Liver (tissue), 9 donors: ENCODE measurements around the gene ARHGEF7. TPM values are rescaled to one million over a fixed set of nuclear protein-coding genes. Genes with fewer than 3 reads are reported as not detected.

ENCODE experiments used
- DNase-seq: peaks from one replicate; pipeline ENCODE4 v3.0.0-alpha.2; 2017; ENCODE audit warnings: low spot score
- H3K27ac ChIP-seq, 2 donors: one replicate each; pipeline ENCODE4 v1.7.0; 2013; ENCODE audit warnings: inconsistent platforms in 2 of 2, low read length in 2 of 2, control low read depth in 1 of 2, low read depth in 1 of 2, mild to moderate bottlenecking in 1 of 2
- H3K27me3 ChIP-seq, 4 donors: one replicate each; pipeline versions ENCODE4 v1.6.1 to v1.7.0; 2013; ENCODE audit warnings: low read length in 3 of 4, inconsistent platforms in 1 of 4, mild to moderate bottlenecking in 1 of 4, moderate library complexity in 1 of 4; ENCODE audit not compliant: control insufficient read depth in 4 of 4, insufficient read depth in 4 of 4
- H3K36me3 ChIP-seq, 4 donors: one replicate each; pipeline versions ENCODE4 v1.6.1 to v1.7.0; 2013; ENCODE audit warnings: low read length in 3 of 4, mild to moderate bottlenecking in 3 of 4, low read depth in 1 of 4, moderate library complexity in 1 of 4; ENCODE audit not compliant: control insufficient read depth in 4 of 4, insufficient read depth in 3 of 4
- H3K4me1 ChIP-seq, 4 donors: one replicate each; pipeline versions ENCODE4 v1.6.1 to v1.7.0; 2013; ENCODE audit warnings: low read length in 3 of 4, mild to moderate bottlenecking in 3 of 4, moderate library complexity in 1 of 4; ENCODE audit not compliant: control insufficient read depth in 4 of 4, insufficient read depth in 4 of 4
- H3K4me3 ChIP-seq, 3 donors: one replicate each; pipeline versions ENCODE4 v1.6.1 to v1.7.0; 2013; ENCODE audit warnings: low read length in 3 of 3, control low read depth in 1 of 3, low read depth in 1 of 3, mild to moderate bottlenecking in 1 of 3
- H3K9ac ChIP-seq, 2 donors: one replicate each; pipeline ENCODE4 v1.7.0; 2013; ENCODE audit warnings: low read length in 2 of 2, mild to moderate bottlenecking in 2 of 2, moderate library complexity in 2 of 2, control low read depth in 1 of 2, low read depth in 1 of 2
- H3K9me3 ChIP-seq, 4 donors: one replicate each; pipeline versions ENCODE4 v1.6.1 to v1.7.0; 2013; ENCODE audit warnings: low read length in 3 of 4; ENCODE audit not compliant: control insufficient read depth in 4 of 4
- ATF3 ChIP-seq: IDR thresholded peaks from 2 replicates; pipeline ENCODE4 v1.6.1; 2016; ENCODE audit warnings: antibody characterized with exemption
- CTCF ChIP-seq: fragments of 150-350 bp; IDR thresholded peaks from 2 replicates; pipeline ENCODE4 v1.5.1; 2017; ENCODE audit warnings: improper control_type of control experiment, low read depth, low read length; ENCODE audit not compliant: missing input control
- EGR1 ChIP-seq, 2 donors: IDR thresholded peaks; 2 replicates each; pipeline ENCODE4 v1.6.1; 2016 to 2018; ENCODE audit warnings: antibody characterized with exemption in 2 of 2, low read depth in 2 of 2
- FOXA2 ChIP-seq: IDR thresholded peaks from 2 replicates; pipeline ENCODE4 v1.6.1; 2016; ENCODE audit warnings: antibody characterized with exemption
- GABPA ChIP-seq, 2 donors: IDR thresholded peaks in 1 of 2; conservative IDR thresholded peaks in 1 of 2; 2 replicates each; pipeline ENCODE4 v1.6.1; 2016; ENCODE audit warnings: antibody characterized with exemption in 2 of 2, mild to moderate bottlenecking in 1 of 2, moderate library complexity in 1 of 2
- HNF4G ChIP-seq: IDR thresholded peaks from 2 replicates; pipeline ENCODE4 v1.6.1; 2016; ENCODE audit warnings: antibody characterized with exemption
- JUND ChIP-seq, 2 donors: IDR thresholded peaks; 2 replicates each; pipeline ENCODE4 v1.6.1; 2016; ENCODE audit warnings: antibody characterized with exemption in 2 of 2
- RAD21 ChIP-seq, 2 donors: IDR thresholded peaks; 2 replicates each; pipeline ENCODE4 v1.6.1; 2016; ENCODE audit warnings: antibody characterized with exemption in 2 of 2, mild to moderate bottlenecking in 2 of 2
- REST ChIP-seq: IDR thresholded peaks from 2 replicates; pipeline ENCODE4 v1.6.1; 2016; ENCODE audit warnings: antibody characterized with exemption, mild to moderate bottlenecking
- RXRA ChIP-seq, 2 donors: IDR thresholded peaks; 2 replicates each; pipeline ENCODE4 v1.6.1; 2017 to 2018; ENCODE audit warnings: antibody characterized with exemption in 2 of 2, mild to moderate bottlenecking in 1 of 2
- SP1 ChIP-seq: IDR thresholded peaks from 2 replicates; pipeline ENCODE4 v1.6.1; 2018; ENCODE audit warnings: antibody characterized with exemption, mild to moderate bottlenecking
- TAF1 ChIP-seq: conservative IDR thresholded peaks from 2 replicates; pipeline ENCODE4 v1.6.1; 2016; ENCODE audit warnings: antibody characterized with exemption, mild to moderate bottlenecking
- YY1 ChIP-seq: IDR thresholded peaks from 2 replicates; pipeline ENCODE4 v1.6.1; 2016; ENCODE audit warnings: antibody characterized with exemption, mild to moderate bottlenecking
- ZBTB33 ChIP-seq: IDR thresholded peaks from 2 replicates; pipeline ENCODE4 v1.6.1; 2016; ENCODE audit warnings: antibody characterized with exemption
- WGBS: extraction: QIAGEN DNeasy Blood & Tissue Kit; methylation state at CpG from one replicate; pipeline ENCODE4 v1.1.7; 2013; 5-methylcytosine and 5-hydroxymethylcytosine counted together
- polyA plus RNA-seq, 2 donors: library from polyadenylated mRNA; stranded (reverse) in 1 of 2; unstranded in 1 of 2; fragments of 200-250 nt in 1 of 2; fragments of >200 nt in 1 of 2; fragmentation: Nextera tagmentation in 1 of 2; extraction: Ambion mirVana in 1 of 2; gene quantifications; one replicate each; pipeline versions ENCODE4 v1.2.1 to v1.2.3, GENCODE V29; 2013 to 2015
- total RNA-seq, 2 donors: library from RNA; depleted of rRNA; stranded (reverse); fragments of >200 nt; gene quantifications; one replicate each; pipeline ENCODE4 v1.2.3, GENCODE V29; 2014
- donor health status: healthy.
- donor health status: healthy.
- donor health status: healthy.
- donor health status: healthy.
- donor health status: healthy.

Gene ARHGEF7
- total and polyA plus RNA-seq, 4 donors: 10.3 to 37.5 (median 20.1) TPM

DNA sequence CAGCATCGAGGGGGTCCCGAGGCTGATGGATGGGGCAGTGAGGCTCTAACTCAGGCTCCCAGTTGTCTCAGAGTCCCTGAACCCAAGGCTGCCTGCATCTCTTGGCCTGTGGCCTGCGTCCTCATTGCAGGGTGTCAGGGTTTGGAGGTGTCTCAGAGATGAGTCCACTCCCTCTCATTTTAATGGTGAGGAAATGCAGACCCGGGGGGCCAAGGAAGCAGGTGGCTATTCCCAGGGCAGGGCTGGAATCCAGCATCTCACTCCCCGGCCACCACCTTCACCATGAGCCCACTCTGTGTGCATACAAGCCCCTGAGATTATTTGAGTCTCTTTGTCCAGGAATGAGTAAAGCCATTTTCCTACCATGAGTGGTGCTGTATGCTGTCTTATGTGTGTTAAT, 226.8 kb downstream of the ARHGEF7 start:
- Histone ChIP-seq H3K4me3 (no peak overlapping the region), H3K27me3 (no peaks in the 10 kb centered on the region), H3K27ac (no peak overlapping the region), H3K9ac (no peak overlapping the region), H3K36me3 (no peaks in the 10 kb centered on the region), H3K9me3 (no peaks in the 10 kb centered on the region), H3K4me1 (no peaks in the 10 kb centered on the region)
- WGBS: 94% methylated on average over 5 of the region's 5 CpGs
- peak; percentile 16 for DNase-seq
- TF ChIP-seq CTCF (no peak), ZBTB33 (no peak), RXRA (IDR thresholded peaks at IDR 0.05) (no peak), YY1 (no peak), JUND (IDR thresholded peaks at IDR 0.05) (no peak), RAD21 (IDR thresholded peaks at IDR 0.05) (no peak), GABPA (IDR thresholded peaks at IDR 0.05 in 1 of 2, conservative IDR thresholded peaks at IDR 0.05 in 1 of 2) (no peak), TAF1 (no peak), FOXA2 (no peak)

DNA sequence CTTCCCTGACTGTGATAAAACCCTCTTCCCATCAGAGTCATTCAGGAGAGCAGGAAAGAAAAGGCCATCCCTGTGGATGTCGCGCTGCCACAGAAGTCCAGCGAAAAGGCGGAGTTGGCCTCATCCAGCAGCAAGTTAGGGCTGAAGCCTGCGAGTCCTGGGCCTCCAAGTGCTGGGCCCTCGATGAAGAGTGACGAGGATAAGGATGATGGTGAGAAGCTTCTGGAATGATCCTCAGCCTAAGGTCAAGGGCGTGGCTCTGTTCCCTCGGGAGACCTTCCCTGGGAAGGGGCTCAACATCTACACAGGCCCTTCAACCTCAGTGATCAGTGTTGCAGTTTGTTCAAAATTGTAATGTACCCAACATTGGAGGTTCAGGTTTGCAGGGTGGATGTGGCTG, 227.6 kb downstream of the ARHGEF7 start:
- Histone ChIP-seq H3K4me1 (no peaks in the 10 kb centered on the region), H3K4me3 (no peak overlapping the region), H3K36me3 (no peaks in the 10 kb centered on the region), H3K27ac (no peak overlapping the region), H3K9ac (no peak overlapping the region), H3K9me3 (no peaks in the 10 kb centered on the region), H3K27me3 (no peaks in the 10 kb centered on the region)
- WGBS: 96% methylated on average over 9 of the region's 9 CpGs
- no peak for DNase-seq
- TF ChIP-seq ATF3: no peak
- no peak for TF ChIP-seq HNF4G
- no peak for TF ChIP-seq EGR1 (IDR thresholded peaks at IDR 0.05; ENCODE audit: low read depth in 2 of 2)
- TF ChIP-seq RAD21 (IDR thresholded peaks at IDR 0.05): no peak
- TF ChIP-seq SP1: no peak
- no peak for TF ChIP-seq REST
- no peak for TF ChIP-seq CTCF
- no peak for TF ChIP-seq GABPA (IDR thresholded peaks at IDR 0.05 in 1 of 2, conservative IDR thresholded peaks at IDR 0.05 in 1 of 2)
- TF ChIP-seq YY1: no peak
- no peak for TF ChIP-seq FOXA2
